Measurements from ENCODE around the gene ROBO2.

GRCh38 chr3:77236118-77236517, 196.2 kb downstream of the ROBO2 start:
- TF ChIP-seq POLR2AphosphoS5 (IDR thresholded peaks at IDR 0.05) (no peak), CTCF (IDR thresholded peaks at IDR 0.05) (no peak), EP300 (IDR thresholded peaks at IDR 0.05) (no peak)
